ENCODE measurements around the gene LRRC47.
A peak's percentile ranks its signal among the peaks of the same experiment; 100 is the strongest.

Gene LRRC47

GRCh38 chr1:3796215-3797061 is at the start of gene LRRC47:
Gene LRRC47 (minus strand): TSS chr1:3796498. CDS start chr1:3796476, 22 bp downstream.
- TF ChIP-seq CTCF (conservative IDR thresholded peaks at IDR 0.05), result no peak
- H3K27ac ChIP-seq, result peak within 1 kb of the TSS; percentile 87

GRCh38 chr1:3842912-3843311 is 46.6 kb upstream of the LRRC47 start:
- H3K27ac ChIP-seq, result no peak overlapping the region
- TF ChIP-seq CTCF (conservative IDR thresholded peaks at IDR 0.05), result no peak

GRCh38 chr1:3841491-3841890 is 45.2 kb upstream of the LRRC47 start:
- no peak overlapping the region for H3K27ac ChIP-seq
- no peak for TF ChIP-seq CTCF (conservative IDR thresholded peaks at IDR 0.05)

GRCh38 chr1:3838788-3839187 is 42.5 kb upstream of the LRRC47 start:
- no peak for TF ChIP-seq CTCF (conservative IDR thresholded peaks at IDR 0.05)
- no peak overlapping the region for H3K27ac ChIP-seq

GRCh38 chr1:3837685-3838084 is 41.4 kb upstream of the LRRC47 start:
- no peak for TF ChIP-seq CTCF (conservative IDR thresholded peaks at IDR 0.05)
- no peak overlapping the region for H3K27ac ChIP-seq

GRCh38 chr1:3837200-3837599 is 40.9 kb upstream of the LRRC47 start:
- H3K27ac ChIP-seq, result no peak overlapping the region
- no peak for TF ChIP-seq CTCF (conservative IDR thresholded peaks at IDR 0.05)

- H3K27ac ChIP-seq, result no peak overlapping the region
- no peak for TF ChIP-seq CTCF (conservative IDR thresholded peaks at IDR 0.05)
These were observed 40.1 kb upstream of the LRRC47 start for GRCh38 chr1:3836421-3836820.
